Measurements from ENCODE around the gene LRRC19.

Gene LRRC19

DNA sequence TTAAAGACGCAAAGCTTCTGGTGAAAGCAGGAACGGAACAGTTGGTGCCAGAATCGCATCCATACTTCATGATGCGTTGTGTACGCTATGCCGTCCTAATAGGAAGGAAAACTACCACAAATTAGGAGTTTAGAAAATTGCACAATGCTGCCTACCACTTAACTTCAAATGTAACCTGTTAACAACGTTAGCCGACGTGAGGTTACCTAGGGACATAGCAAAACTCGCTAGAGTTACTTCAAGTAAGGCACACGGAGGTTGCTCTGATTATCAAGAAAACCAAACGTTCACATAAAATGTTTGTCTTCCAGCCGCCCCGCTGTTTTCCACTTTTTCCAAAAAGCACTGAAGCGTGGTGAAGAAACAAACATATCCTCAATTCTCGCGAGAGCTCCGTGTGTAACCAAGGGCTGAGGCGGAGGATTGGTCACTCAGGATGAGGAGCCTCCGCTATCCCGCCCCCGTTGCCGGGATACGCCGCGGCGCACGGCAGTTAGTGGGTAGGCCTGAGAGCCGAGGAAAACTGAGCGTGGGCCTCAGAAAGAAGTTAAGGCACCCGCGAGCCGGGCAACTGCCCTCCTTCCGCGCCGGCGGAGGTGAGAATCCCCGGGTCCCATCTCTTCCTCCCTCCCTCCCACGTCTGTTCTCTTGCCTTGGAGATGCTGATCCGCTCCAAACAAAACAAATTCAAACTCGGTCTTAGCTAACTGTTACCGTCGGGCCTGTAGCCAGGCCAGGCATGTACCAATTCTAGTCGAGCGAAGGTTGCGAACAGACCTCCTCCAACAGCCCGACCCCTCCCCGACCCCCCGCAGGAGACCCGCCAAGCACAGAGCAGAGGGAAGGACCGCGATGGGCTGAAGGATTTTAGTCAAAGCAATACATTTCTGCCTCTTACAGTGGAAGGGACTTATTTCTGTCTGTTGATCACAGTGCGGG lies 49.3 kb downstream of the LRRC19 start, which contains the start of gene IFT74:
Gene IFT74 (plus strand): TSS at position 492 of the 939 bp plus-strand sequence. CDS start 5,556 bp downstream, outside the sequence.
- DNase-seq: peak; percentile 93

DNA sequence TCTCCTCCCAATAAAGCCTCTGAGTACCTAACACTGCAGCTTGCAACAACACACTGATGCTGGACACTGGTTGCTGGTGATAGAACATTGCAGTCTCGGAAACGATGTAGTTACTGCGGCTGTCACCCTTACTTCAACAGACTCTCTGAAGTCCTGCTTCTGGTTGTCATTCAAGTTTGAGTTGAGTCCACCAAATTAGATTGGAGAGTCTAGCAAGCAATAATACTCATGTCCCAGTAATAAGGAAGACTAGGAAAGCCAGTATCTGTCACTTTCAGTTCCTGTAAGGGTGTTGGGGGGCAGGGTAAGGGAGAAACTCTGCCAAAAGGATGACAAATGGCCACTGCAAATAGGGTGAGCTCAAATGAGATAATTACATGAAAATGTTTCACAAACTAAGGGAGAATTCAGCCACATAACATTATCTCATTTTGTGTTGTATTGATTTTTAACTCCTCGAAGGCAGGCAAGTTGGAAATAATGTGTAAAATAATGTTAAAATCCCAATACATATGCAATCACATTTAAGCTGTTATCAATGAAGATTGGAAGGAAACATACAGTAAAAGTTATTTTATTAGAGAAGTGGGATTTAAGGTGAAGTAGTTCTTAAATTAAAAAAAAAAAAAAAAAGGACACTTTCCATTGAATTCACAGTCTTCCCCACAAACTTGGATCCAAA lies 50.1 kb downstream of the LRRC19 start:
- DNase-seq: no peak

DNA sequence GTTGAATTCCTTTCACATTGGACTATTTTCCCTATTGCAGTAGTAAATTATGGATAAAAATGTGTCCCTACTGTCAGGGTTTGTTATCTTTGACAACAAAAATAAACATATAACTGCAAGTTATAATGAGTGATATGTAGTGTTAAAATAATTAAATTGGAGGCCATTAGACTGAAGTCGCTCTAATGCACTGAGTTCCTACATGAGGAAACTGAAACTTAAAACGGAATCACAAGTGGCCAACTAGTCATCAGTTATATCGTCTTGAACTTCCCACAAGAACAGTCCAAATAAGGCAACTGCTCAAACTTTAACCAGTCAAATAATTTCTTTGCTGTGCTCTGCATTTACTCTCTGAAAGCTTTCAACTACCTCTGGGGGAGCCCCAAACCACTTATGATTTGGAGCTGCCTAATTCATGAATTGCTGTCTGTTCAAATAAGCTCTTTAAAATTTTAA lies 51.4 kb downstream of the LRRC19 start:
- DNase-seq: no peak

DNA sequence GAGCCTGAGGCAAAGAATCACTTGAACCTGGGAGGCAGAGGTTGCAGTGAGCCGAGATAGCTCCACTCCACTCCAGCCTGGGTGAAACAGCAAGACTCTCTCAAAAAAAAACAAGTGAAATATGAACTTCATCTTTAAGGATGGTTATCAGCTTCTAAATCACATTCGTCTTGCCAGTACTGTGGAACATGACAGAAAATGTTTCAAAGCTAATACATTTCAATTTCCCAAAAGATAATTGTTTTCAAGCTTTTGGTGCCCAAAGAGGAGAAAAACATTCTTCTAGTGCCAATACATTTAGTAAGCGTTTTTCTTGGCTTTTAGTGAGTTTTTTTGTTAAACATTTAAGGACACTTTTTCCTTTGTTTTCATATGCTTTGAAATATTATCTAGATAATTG lies 53.7 kb downstream of the LRRC19 start:
- DNase-seq: no peak

DNA sequence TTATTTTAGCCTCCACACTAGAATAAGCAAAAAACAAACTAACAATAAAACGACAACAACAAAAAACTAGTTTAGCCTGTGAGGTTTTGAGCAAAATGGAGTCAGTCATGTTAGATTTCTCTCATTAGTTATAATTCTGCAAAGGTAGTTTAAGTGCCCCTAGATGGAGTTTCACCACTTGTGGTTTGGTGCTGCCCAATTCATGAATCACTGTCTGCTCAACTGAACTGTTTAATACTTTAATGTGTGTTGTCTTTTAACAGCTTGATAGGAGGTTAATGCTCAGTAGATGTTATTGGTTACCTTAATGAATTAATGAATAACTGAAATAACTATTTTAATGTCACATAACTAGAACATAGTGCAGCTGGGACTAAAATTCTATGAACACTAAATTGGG lies 55.0 kb downstream of the LRRC19 start:
- DNase-seq: no peak

DNA sequence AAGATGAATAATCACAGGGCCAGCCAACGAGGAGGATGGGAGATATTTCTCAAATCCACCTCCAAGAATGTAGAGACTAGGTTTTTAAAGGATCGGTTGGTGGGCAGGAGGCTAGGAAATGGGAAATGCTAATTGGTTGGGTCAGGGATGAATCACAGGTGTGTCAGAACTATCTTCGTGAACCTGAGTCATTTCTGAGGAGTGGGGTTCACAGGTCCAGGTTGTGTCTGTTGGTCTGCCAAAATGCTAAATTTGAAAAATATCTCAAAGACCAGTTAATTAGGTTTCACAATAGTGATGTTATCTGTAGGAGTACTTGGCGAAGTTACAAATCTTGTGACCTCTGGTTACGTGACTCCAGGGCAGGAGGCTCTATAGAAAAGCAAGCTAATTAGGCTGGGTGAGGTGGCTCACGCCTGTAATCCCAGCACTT lies 55.8 kb downstream of the LRRC19 start:
- no peak for DNase-seq

DNA sequence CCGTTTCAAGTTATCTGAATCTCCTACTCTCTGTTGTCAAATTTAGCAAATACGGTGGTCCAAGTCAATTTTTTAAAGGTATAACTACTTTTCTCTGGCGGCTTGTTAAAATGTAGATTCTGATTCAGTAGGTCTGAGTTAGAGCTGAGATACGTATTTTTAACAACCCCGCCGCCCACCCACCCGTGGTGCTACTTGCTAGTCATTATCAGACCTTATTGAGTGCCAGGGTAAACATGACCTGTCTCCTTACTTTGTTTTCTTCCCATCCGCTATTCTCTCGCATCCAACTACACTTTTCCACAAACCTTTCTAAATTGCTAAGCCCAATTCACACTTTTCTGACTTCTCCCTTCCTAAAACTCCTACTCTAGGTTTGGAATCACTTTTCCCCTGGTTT lies 57.7 kb downstream of the LRRC19 start:
- no peak for DNase-seq

DNA sequence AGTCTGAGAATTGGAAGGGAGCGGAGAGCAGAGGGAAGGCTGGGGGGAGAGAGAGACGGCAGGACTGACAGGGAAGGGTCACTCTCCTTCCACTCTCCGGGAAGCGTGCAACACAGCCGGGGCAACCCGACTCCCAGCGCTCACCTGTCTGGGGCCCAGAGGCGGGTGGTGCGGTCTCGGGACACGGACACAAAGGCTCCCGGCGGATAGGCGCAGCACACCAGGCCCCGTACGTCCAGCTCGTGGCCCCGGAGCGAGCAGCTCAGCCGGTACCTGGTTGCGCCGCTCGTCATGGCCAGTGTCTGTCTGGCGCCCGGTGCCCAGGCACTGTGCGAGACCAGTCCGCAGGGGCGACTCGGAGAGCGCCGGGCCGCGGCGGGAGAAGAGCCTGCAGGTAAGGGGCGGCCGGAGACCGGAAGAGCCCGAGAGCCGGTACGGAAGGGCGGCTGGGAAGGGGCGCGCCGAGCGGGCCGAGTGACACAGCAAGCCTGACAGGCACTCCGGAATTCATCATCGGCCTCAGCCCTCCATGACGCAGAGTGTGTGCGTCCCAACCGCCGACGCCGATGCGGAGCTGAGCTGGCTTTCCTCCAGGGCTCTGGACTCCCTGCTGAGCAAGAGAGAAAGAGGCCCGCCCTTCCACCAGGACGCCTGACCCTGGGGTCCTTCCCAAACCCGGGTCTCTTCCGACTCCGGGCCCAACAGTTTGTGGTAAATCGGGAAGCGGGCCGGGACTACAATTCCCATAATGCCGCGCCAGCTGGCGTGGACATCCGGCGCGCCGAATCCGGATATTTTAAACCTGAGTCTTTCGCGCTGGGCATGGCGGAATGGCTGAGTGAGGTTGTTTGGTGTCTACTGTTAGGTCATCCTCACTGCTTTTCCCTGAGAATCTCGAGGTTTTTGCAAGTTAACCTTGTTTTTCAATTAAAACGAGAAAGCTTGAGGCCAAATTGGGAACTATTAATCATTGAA lies 58.4 kb downstream of the LRRC19 start, which contains the start of gene PLAA:
Gene PLAA (minus strand): TSS at position 490 of the 975 bp plus-strand sequence. CDS start 197 bp downstream, at position 293.
- peak; percentile 77 for DNase-seq

DNA sequence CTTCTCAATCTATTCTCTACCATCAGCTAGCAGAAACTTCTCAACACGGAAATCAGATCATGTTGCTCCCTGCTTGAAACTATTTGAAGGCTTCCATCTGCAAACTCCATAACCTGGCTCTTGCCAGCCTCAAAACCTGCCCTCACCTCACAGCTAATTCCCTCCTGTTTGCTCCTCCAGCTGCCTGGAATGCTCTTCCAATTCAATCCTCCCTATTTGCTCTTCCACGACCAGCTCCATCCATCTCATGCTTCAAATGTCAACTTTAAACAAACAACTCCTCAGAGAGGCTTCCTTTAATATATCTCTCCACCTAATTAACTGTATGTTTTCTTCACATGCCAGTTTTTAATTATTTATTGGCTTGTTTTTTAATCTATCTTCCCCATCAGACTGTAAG lies 59.9 kb downstream of the LRRC19 start:
- no peak for DNase-seq
